ENCODE measurements around the gene LRP8.
A peak's percentile ranks its signal among the peaks of the same experiment; 100 is the strongest.
"Not testable (repeated sequence)": the region's sequence is repeated elsewhere in the genome, so short reads cannot be mapped to it uniquely, and the experiment has no call there.

Gene LRP8

GRCh38 chr1:53210954-53211353 lies 116.9 kb downstream of the LRP8 start:
- H3K4me3 ChIP-seq (ENCODE audit: low read length): no peak overlapping the region
- no peak for DNase-seq (ENCODE audit: low read depth, low spot score)

- DNase-seq (ENCODE audit: low read depth, low spot score): no peak
- H3K4me3 ChIP-seq (ENCODE audit: low read length): no peak overlapping the region
Observed at GRCh38 chr1:53210352-53210751, 117.5 kb downstream of the LRP8 start.

- no peak for DNase-seq (ENCODE audit: low read depth, low spot score)
- no peak overlapping the region for H3K4me3 ChIP-seq (ENCODE audit: low read length)
Observed at GRCh38 chr1:53207726-53208125, 120.1 kb downstream of the LRP8 start.

GRCh38 chr1:53206735-53207379 lies 121.0 kb downstream of the LRP8 start:
- DNase-seq (ENCODE audit: low read depth, low spot score): no peak
- H3K4me3 ChIP-seq (ENCODE audit: low read length): no peak overlapping the region

GRCh38 chr1:53206083-53206685 lies 121.7 kb downstream of the LRP8 start:
- DNase-seq (ENCODE audit: low read depth, low spot score); H3K4me3 ChIP-seq (ENCODE audit: low read length): not testable (repeated sequence)

GRCh38 chr1:53205496-53205895 lies 122.4 kb downstream of the LRP8 start:
- H3K4me3 ChIP-seq (ENCODE audit: low read length); DNase-seq (ENCODE audit: low read depth, low spot score): not testable (repeated sequence)

GRCh38 chr1:53203466-53203865 lies 124.4 kb downstream of the LRP8 start:
- no peak overlapping the region for H3K4me3 ChIP-seq (ENCODE audit: low read length)
- DNase-seq (ENCODE audit: low read depth, low spot score): no peak

- no peak overlapping the region for H3K4me3 ChIP-seq (ENCODE audit: low read length)
- DNase-seq (ENCODE audit: low read depth, low spot score): no peak
Observed at GRCh38 chr1:53198241-53198651, 129.6 kb downstream of the LRP8 start.

- no peak for DNase-seq (ENCODE audit: low read depth, low spot score)
- peak overlapping the region; percentile 88 for H3K4me3 ChIP-seq (ENCODE audit: low read length)
Observed at GRCh38 chr1:53197291-53198200, 130.3 kb downstream of the LRP8 start.

- H3K4me3 ChIP-seq (ENCODE audit: low read length): peak within 1 kb of the TSS; percentile 88
- peak; percentile 87 for DNase-seq (ENCODE audit: low read depth, low spot score)
Observed at GRCh38 chr1:53196485-53197290, 131.2 kb downstream of the LRP8 start, which contains the start of gene CPT2. CPT2 (plus strand) TSS chr1:53196824; CDS start chr1:53196944, 120 bp downstream.

- peak overlapping the region; percentile 88 for H3K4me3 ChIP-seq (ENCODE audit: low read length)
- no peak for DNase-seq (ENCODE audit: low read depth, low spot score)
Observed at GRCh38 chr1:53196017-53196484, 131.8 kb downstream of the LRP8 start.

GRCh38 chr1:53195246-53196016 lies 132.4 kb downstream of the LRP8 start:
- H3K4me3 ChIP-seq (ENCODE audit: low read length): no peak overlapping the region

More at GRCh38 chr1:53195246-53196016, 132.4 kb downstream of the LRP8 start:
- no peak for DNase-seq (ENCODE audit: low read depth, low spot score)
